ENCODE measurements around the gene CRB2.

GRCh38 chr9:123419721-123420591, 64.0 kb downstream of the CRB2 start:
- TF ChIP-seq CTCF (IDR thresholded peaks at IDR 0.05) (no peak), POLR2A (IDR thresholded peaks at IDR 0.05) (no peak)

Data from heart left ventricle (tissue), 13 donors.